ENCODE data around the gene HBP1. TPM values are rescaled to one million over a fixed set of nuclear protein-coding genes. Genes with fewer than 3 reads are reported as not detected.

HBP1 gene
- total and polyA plus RNA-seq, 2 of the 8 experiments (the other 6 are each of a cell fraction or from before 2014, with no cell fraction given) = 28.9 to 29.2 TPM

DNA sequence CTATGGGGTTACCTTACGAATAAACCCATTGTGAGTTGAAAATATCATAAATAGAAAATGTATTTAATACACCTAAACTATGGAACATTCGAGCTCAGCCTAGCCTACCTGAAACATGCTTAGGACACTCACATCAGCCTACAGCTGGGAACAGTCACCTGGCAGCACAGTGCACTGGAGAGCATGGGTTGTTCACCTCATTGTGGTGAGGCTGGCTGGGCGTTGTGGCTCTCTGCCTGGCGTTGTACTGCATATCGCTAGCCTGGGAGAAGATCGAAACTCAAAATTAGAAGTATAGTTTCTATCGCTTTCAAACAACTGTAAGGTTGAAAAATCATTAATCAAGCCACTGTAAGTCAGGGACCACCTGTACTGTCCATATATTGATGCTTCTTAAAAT is 17.3 kb upstream of the HBP1 start (continued):
- TF ChIP-seq, protein P1, sequence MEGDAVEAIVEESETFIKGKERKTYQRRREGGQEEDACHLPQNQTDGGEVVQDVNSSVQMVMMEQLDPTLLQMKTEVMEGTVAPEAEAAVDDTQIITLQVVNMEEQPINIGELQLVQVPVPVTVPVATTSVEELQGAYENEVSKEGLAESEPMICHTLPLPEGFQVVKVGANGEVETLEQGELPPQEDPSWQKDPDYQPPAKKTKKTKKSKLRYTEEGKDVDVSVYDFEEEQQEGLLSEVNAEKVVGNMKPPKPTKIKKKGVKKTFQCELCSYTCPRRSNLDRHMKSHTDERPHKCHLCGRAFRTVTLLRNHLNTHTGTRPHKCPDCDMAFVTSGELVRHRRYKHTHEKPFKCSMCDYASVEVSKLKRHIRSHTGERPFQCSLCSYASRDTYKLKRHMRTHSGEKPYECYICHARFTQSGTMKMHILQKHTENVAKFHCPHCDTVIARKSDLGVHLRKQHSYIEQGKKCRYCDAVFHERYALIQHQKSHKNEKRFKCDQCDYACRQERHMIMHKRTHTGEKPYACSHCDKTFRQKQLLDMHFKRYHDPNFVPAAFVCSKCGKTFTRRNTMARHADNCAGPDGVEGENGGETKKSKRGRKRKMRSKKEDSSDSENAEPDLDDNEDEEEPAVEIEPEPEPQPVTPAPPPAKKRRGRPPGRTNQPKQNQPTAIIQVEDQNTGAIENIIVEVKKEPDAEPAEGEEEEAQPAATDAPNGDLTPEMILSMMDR (IDR thresholded peaks at IDR 0.05; ENCODE audit: control extremely low read depth in 1 of 3, insufficient read depth in 1 of 3, low read depth in 1 of 3, low read length in 3 of 3) = no peak
- TF ChIP-seq, protein P2, sequence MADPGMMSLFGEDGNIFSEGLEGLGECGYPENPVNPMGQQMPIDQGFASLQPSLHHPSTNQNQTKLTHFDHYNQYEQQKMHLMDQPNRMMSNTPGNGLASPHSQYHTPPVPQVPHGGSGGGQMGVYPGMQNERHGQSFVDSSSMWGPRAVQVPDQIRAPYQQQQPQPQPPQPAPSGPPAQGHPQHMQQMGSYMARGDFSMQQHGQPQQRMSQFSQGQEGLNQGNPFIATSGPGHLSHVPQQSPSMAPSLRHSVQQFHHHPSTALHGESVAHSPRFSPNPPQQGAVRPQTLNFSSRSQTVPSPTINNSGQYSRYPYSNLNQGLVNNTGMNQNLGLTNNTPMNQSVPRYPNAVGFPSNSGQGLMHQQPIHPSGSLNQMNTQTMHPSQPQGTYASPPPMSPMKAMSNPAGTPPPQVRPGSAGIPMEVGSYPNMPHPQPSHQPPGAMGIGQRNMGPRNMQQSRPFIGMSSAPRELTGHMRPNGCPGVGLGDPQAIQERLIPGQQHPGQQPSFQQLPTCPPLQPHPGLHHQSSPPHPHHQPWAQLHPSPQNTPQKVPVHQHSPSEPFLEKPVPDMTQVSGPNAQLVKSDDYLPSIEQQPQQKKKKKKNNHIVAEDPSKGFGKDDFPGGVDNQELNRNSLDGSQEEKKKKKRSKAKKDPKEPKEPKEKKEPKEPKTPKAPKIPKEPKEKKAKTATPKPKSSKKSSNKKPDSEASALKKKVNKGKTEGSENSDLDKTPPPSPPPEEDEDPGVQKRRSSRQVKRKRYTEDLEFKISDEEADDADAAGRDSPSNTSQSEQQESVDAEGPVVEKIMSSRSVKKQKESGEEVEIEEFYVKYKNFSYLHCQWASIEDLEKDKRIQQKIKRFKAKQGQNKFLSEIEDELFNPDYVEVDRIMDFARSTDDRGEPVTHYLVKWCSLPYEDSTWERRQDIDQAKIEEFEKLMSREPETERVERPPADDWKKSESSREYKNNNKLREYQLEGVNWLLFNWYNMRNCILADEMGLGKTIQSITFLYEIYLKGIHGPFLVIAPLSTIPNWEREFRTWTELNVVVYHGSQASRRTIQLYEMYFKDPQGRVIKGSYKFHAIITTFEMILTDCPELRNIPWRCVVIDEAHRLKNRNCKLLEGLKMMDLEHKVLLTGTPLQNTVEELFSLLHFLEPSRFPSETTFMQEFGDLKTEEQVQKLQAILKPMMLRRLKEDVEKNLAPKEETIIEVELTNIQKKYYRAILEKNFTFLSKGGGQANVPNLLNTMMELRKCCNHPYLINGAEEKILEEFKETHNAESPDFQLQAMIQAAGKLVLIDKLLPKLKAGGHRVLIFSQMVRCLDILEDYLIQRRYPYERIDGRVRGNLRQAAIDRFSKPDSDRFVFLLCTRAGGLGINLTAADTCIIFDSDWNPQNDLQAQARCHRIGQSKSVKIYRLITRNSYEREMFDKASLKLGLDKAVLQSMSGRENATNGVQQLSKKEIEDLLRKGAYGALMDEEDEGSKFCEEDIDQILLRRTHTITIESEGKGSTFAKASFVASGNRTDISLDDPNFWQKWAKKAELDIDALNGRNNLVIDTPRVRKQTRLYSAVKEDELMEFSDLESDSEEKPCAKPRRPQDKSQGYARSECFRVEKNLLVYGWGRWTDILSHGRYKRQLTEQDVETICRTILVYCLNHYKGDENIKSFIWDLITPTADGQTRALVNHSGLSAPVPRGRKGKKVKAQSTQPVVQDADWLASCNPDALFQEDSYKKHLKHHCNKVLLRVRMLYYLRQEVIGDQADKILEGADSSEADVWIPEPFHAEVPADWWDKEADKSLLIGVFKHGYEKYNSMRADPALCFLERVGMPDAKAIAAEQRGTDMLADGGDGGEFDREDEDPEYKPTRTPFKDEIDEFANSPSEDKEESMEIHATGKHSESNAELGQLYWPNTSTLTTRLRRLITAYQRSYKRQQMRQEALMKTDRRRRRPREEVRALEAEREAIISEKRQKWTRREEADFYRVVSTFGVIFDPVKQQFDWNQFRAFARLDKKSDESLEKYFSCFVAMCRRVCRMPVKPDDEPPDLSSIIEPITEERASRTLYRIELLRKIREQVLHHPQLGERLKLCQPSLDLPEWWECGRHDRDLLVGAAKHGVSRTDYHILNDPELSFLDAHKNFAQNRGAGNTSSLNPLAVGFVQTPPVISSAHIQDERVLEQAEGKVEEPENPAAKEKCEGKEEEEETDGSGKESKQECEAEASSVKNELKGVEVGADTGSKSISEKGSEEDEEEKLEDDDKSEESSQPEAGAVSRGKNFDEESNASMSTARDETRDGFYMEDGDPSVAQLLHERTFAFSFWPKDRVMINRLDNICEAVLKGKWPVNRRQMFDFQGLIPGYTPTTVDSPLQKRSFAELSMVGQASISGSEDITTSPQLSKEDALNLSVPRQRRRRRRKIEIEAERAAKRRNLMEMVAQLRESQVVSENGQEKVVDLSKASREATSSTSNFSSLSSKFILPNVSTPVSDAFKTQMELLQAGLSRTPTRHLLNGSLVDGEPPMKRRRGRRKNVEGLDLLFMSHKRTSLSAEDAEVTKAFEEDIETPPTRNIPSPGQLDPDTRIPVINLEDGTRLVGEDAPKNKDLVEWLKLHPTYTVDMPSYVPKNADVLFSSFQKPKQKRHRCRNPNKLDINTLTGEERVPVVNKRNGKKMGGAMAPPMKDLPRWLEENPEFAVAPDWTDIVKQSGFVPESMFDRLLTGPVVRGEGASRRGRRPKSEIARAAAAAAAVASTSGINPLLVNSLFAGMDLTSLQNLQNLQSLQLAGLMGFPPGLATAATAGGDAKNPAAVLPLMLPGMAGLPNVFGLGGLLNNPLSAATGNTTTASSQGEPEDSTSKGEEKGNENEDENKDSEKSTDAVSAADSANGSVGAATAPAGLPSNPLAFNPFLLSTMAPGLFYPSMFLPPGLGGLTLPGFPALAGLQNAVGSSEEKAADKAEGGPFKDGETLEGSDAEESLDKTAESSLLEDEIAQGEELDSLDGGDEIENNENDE (IDR thresholded peaks at IDR 0.05; ENCODE audit: insufficient replicate concordance, low read length) = no peak
- no peak for TF ChIP-seq NRF1 (IDR thresholded peaks at IDR 0.05; ENCODE audit: low read depth, low read length)
- TF ChIP-seq, protein P3, sequence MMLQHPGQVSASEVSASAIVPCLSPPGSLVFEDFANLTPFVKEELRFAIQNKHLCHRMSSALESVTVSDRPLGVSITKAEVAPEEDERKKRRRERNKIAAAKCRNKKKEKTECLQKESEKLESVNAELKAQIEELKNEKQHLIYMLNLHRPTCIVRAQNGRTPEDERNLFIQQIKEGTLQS (IDR thresholded peaks at IDR 0.05; ENCODE audit: insufficient read depth, low read depth, low read length) = no peak
- no peak for TF ChIP-seq ASH2L (IDR thresholded peaks at IDR 0.05; ENCODE audit: low read length)

Data from H1 (cell line).